Fibroblast of skin of back (primary cell): ENCODE data around the gene ZNF716. TPM values are rescaled to one million over a fixed set of nuclear protein-coding genes. Genes with fewer than 3 reads are reported as not detected.
"Not testable (repeated sequence)": the region's sequence is repeated elsewhere in the genome, so short reads cannot be mapped to it uniquely, and the experiment has no call there.

ENCODE experiments used
- DNase-seq: peaks from one replicate; pipeline ENCODE4 v3.0.0-alpha.2; 2013
- polyA plus RNA-seq, 2 experiments: library from polyadenylated mRNA; unstranded; fragments of 120-200 nt; gene quantifications; one replicate each; pipeline ENCODE4 v1.2.1, GENCODE V29; 2013; ENCODE audit not compliant: insufficient read length in 2 of 2

The ZNF716 gene
- polyA plus RNA-seq (2013, experiment 1 of 2; ENCODE audit: insufficient read length) = not detected
- not detected for polyA plus RNA-seq (2013, experiment 2 of 2; ENCODE audit: insufficient read length)

GRCh38 chr7:57449904-57450303 lies at the start of gene ZNF716:
ZNF716 (plus strand) TSS chr7:57450177; CDS start chr7:57450289, 112 bp downstream.
- no peak for DNase-seq

GRCh38 chr7:57400531-57401155 lies 49.3 kb upstream of the ZNF716 start:
- DNase-seq = no peak

- DNase-seq = not testable (repeated sequence)
Observed at GRCh38 chr7:57403051-57403450, 46.9 kb upstream of the ZNF716 start.

DNA sequence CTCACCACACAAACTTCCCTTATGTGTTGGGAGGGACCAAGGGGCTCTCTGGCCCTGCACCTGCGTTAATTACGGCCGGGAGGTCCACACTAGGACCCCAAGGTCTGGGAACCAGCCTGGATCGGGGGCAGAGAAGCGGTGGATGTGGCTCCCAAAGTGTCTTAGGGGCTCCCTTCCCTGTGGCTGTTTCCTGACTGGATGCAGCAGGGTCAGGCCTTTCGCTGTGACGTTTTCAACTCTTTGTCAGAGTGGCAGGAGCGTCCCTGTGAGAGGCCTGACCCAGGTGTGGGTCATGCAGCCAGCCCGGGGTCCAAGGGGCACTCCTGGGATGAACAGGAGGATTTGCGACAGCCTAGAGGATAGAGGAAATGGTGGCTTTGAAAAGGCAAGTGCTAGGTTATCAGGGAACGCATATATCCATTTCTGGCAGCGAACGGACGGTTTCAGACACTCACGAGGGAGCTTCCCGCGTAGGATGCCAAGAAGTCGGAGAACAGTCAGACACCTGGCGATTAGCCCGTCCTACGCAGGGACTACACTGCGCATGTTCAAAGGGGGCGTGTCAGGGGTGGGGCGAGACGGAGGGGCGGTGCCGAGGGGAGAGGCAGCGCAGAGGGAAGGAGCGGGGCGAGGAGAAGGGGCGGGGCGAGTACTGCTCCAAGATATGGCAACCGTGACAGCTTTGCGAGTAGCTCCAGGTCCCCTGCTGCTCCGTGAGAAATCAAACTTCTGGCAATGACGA lies 46.2 kb upstream of the ZNF716 start:
- DNase-seq = no peak

DNA sequence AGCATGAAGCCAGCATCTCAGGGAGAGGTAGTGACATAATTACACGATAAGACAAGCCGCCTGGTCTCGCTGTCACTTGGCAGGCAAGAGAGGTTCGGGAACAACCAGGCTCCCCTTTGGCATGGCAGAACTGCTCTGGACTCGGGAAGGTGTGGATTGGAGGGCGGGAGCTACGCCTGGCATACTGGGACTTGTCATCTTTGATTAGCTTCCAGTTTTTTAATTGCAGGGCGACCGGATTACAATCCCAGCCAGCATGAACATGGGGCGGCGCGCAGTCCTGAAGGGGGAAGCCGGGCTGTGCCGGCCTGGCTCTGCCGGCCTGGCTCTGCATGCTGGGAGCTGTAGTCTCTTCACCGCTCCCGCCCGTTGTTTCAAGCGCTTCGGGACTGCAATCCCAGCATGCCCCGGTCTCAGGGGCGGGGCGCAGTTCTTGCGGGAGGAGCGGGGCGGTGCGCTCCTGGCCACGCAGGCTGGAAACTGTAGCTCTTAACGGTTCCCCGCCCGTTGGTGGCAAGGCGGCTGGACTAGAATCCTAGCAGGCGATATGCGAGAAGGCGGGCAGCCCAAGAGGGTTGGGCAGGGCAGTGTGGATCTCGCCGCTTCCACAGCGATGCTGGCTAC lies 45.5 kb upstream of the ZNF716 start:
- DNase-seq = no peak

GRCh38 chr7:57404967-57405421 lies 45.0 kb upstream of the ZNF716 start:
- no peak for DNase-seq

GRCh38 chr7:57407125-57407524 lies 42.9 kb upstream of the ZNF716 start:
- no peak for DNase-seq

DNA sequence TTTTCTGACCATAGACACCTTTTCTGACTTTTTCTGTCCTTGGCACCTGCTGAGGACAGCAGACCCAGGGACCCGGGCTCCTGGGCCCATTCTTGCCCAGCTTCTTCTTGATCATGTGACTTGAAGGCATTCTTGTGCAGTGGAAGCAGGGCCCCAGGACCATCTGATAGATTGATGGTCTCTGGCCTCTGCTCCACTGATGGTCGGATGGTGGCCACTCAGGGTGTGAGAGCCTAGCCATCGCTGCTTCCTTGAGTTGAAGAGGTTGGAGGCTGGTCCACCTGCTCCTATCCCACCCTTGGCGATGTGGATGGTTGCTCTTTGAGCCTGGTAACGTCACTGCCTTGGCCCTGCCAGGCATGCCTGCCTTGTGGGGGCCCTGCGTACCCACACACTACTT lies 37.8 kb upstream of the ZNF716 start:
- DNase-seq = no peak

GRCh38 chr7:57412618-57413017 lies 37.4 kb upstream of the ZNF716 start:
- DNase-seq = no peak

- no peak for DNase-seq
Observed at GRCh38 chr7:57413529-57414398, 36.2 kb upstream of the ZNF716 start.

- DNase-seq = no peak
Observed at GRCh38 chr7:57414415-57414814, 35.6 kb upstream of the ZNF716 start.

- no peak for DNase-seq
Observed at GRCh38 chr7:57414852-57415251, 35.1 kb upstream of the ZNF716 start.

DNA sequence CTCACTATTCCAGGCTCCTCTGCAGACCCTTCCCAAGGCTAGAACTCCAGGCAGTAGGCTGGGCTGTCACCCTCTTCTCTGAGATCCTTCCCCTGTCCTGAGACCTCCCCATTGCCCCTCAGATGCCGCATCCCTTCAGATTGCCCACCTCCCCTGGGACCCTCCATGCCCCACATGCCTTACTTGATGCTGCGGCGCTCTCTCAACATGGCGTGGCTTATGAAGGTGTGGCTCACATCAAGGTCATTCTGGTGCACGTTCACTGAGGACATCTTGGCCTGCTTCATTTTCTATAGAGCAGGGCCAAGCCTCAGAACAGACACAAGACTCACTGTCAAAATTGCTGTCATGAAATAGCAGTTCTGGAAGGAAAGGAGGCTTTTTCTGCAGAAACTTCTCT lies 34.7 kb upstream of the ZNF716 start:
- DNase-seq = no peak

- DNase-seq = no peak
Observed at GRCh38 chr7:57415730-57416129, 34.2 kb upstream of the ZNF716 start.

DNA sequence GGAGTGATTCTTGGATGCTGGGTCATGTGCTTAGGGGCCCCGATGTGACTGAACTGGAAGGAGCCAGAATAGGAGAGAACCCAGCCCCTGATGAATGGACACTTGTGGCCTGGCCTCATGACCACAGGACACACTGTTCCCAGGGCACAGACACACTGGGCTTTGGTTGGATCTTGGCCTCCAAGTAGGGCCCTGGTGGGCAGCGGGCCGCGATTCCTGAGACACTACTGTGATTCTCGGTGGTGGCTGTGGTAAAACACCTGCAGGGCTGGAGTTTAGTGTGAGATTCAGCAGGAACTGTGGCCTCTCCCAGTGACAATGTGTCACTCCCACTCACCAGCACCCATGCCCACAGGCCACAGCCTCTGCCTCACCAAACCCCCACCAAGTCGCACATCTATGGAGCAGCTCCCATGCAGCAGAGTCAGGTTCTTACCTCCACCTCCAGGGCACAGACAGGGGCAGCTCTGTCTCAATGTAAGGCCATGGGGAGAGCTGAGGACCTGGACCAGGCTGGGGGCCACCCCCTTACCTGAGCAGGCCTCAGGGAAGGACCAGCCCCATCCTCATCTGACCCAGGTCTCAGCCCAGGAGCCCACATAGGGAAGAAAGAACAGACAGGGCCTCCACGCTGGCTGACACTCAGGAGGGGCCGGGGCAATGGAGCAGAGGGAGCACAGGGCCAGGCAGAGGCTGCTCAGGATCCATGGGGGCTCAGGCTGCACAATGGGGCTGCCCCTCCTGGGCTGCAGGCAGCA lies 33.2 kb upstream of the ZNF716 start:
- no peak for DNase-seq

DNA sequence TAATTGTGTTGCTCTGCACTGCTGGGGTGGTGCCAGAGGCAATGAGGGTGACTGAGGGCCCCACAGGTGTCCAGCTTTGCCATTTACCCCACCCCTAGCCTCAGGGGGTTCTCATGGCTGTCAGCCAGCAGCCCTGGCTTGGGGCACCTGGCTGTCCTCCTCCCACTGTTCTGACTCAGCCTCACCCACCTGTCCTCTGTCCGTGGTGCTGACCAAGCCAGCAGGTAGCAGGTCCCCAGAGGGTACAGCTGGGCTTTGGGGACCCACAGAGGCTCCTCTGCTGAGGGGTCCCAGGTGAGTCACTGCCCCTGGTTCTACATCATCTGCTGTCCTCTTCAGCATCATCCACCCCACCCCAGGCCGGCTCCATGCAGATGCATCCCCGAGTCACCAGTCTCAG lies 32.2 kb upstream of the ZNF716 start:
- no peak for DNase-seq

DNA sequence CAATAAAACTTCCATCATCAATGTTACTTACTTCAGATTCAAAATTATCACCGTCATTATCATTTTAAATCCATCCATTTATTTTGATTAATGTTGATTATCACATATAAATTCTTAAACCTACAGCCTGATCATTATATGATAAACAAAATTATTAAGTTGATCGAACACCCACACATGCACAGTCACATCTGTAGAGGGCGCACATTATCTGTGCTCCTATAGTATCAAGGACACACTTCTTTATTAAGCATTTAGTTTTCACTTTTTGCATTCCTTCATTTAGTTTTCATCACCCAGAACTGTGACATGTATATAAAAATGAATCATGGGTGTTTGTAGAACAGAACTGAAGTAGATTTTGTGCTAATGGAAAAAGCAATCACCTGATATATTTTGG lies 26.2 kb upstream of the ZNF716 start:
- DNase-seq = no peak

- no peak for DNase-seq
Observed at GRCh38 chr7:57424515-57425238, 25.3 kb upstream of the ZNF716 start.

- DNase-seq = no peak
Observed at GRCh38 chr7:57425239-57425944, 24.6 kb upstream of the ZNF716 start.

DNA sequence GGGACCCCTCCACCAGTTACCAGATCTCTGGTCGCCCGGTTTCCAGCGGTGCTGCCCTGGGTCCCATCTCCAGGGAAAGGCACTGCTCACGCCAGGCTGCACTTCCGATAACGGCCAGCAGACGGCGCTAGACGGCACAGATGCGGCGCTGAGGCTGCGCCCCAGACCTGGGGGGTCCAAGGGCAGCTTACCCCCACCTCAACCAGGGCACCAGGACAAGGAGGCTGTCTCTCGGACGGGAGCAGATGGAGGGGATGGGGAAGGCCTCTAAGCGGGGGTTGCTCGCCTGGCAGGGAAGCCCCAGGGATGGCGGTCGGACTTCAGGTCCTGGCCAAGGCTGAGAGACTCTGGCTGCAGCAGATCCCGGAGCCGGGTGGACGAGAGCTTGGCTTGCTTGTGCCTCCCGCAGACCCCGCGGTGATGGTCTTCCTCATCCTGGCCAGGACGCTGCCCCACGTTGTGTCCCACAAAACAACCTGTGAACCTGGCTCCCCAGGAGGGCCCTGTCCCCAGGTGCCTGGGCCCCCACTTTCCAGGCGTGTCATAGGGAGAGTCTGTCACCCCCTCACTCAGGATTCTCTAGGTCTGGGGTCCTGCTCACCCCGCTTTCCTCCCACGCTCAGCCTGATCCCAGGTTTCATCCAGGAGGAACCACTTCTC lies 23.9 kb upstream of the ZNF716 start:
- DNase-seq = no peak
